ENCODE measurements around the gene DLG2.

The DLG2 gene

DNA sequence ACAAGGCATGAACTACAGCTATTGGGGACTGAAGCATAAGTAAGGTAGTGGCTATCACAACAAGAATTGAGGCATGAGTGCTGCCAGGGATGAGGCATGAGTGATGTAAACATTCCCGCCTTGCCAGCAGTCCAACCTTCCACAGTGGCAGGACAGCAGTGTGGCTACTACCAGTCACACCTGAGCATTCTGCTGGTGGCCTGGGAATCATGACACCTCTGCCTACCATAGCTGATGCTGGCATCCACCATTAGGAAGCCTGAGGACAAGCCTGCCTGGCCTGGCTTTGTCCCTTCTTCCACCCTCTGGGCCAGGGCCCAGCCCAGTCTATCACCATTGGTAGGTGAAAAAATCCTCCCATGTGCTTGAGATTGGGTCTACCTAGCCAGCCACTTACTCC lies 1628.2 kb downstream of the DLG2 start:
- TF ChIP-seq, protein P1, sequence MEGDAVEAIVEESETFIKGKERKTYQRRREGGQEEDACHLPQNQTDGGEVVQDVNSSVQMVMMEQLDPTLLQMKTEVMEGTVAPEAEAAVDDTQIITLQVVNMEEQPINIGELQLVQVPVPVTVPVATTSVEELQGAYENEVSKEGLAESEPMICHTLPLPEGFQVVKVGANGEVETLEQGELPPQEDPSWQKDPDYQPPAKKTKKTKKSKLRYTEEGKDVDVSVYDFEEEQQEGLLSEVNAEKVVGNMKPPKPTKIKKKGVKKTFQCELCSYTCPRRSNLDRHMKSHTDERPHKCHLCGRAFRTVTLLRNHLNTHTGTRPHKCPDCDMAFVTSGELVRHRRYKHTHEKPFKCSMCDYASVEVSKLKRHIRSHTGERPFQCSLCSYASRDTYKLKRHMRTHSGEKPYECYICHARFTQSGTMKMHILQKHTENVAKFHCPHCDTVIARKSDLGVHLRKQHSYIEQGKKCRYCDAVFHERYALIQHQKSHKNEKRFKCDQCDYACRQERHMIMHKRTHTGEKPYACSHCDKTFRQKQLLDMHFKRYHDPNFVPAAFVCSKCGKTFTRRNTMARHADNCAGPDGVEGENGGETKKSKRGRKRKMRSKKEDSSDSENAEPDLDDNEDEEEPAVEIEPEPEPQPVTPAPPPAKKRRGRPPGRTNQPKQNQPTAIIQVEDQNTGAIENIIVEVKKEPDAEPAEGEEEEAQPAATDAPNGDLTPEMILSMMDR (IDR thresholded peaks at IDR 0.05; ENCODE audit: low read depth, low read length) = no peak
- DNase-seq (ENCODE audit: extremely low read depth, low read depth) = no peak

DNA sequence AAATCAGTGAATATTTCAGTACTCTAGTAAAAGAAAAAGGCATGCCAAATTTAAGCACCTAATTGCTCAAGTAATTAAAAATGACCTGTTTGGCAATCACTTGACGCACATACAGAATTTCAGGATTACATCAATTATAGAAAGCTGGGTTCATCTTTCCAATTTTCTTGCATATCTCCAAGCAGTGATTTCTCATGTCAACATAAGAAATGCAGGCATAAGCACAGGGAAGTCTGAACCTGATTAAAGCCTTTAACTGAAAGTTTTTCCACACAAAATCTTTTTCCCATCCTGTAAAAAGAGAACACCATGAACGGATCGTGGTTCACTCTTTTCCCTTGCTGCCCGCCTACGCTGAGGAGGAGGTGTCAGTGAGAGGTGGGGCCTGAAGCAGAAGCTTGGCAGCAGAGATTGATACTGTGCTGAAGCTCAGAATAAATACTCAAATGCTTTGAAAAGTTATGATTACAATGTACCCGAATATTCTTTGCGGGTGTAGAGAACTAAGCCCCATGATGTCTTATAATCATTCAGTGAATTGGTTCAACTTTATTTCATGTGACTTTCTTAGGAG lies 1636.9 kb downstream of the DLG2 start:
- TF ChIP-seq, protein P1 (IDR thresholded peaks at IDR 0.05; ENCODE audit: low read depth, low read length) = no peak
- no peak for DNase-seq (ENCODE audit: extremely low read depth, low read depth)

DNA sequence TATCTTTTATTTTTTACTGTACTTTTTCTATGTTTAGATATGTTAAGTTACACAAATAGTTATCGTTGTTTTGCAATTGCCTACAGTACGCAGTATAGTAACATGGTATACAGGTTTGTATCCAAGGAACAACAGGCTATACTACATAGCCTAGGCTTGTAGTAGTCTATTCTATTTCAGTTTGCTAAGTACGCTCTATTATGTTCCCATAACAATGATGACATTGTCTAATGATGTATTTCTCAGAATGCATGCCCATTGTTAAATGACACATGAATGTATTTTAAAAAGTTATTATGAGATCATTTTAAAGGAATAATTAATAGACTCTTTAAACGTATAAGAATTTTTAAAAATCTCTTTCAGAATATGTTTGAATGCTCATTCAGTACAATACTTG lies 1644.3 kb downstream of the DLG2 start:
- TF ChIP-seq, protein P1 (IDR thresholded peaks at IDR 0.05; ENCODE audit: low read depth, low read length) = no peak
- DNase-seq (ENCODE audit: extremely low read depth, low read depth) = no peak

DNA sequence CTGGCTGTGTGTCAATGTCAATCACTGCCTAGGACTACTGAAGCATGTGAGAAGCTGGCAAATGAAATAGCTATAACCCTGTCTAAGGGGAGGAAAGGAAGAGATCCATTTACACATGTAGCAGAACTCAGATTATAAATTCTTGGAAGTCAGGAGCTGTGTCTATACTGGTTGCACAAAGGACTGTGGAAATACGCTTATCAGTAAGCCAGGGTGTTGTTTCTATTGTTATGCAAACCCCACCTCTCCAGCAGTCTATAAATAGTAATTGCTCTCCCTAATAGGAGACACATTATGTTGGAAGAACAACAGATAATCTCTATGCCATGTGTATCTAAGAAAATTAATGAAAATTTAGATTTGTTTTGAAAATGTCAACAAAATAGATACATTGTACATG lies 1647.6 kb downstream of the DLG2 start:
- DNase-seq (ENCODE audit: extremely low read depth, low read depth) = no peak
- TF ChIP-seq, protein P1 (IDR thresholded peaks at IDR 0.05; ENCODE audit: low read depth, low read length) = no peak

DNA sequence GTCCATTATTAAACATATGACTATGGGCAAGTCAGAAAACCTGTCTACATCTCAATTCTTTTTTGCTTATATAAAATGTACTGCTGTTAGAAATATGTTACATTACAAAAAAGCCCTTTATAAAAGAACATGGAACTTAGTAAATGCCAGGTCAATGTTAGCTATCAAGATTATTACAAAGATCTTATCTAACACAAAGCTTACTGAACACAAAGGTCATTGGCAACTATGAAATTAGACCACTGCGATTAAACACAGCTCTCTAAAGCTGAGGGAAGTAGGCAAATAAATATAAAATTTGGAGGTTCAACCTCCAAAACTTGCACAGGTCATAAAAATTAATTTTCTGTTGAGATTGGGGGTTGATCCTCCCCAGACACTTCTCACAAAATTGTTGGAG lies 1648.2 kb downstream of the DLG2 start:
- TF ChIP-seq, protein P1 (IDR thresholded peaks at IDR 0.05; ENCODE audit: low read depth, low read length) = no peak
- no peak for DNase-seq (ENCODE audit: extremely low read depth, low read depth)

DNA sequence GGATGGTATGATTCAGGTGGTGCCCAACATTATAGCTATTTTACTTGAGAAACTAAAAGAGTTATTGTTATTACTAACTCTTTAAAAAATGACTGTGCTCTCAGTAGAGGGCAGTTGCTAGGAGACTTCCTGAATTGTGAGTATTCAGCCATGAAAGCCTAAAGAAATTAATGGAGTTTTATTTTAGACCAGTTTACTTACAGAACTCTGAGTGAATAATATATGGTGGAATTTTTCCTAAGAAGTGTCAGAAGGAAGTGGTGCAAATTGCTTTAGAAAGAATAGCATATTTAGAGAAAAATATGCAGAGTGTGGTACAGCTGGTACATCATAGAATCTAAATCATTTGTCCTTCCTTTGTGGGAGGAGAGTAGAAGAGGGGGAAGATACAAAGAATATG lies 1651.1 kb downstream of the DLG2 start:
- DNase-seq (ENCODE audit: extremely low read depth, low read depth) = no peak
- TF ChIP-seq, protein P1 (IDR thresholded peaks at IDR 0.05; ENCODE audit: low read depth, low read length) = no peak

DNA sequence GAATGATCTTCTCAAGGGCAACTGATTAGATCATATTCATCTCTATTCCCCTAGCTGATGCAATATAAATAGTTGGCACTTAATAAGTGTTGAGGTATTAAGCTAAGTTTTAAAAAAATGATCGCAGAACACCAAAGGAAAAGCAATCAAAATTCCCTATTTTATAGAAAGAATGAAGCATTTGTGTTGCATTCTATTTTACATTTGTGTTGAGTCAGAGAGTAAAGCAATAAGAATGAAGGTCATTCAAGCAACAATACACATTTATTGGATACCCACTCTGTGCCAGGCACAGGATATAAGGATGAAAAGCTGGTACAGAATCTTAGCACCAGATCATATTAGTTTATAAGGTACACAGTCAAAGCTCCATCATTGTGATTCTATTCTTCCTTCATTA lies 1654.6 kb downstream of the DLG2 start:
- TF ChIP-seq, protein P1 (IDR thresholded peaks at IDR 0.05; ENCODE audit: low read depth, low read length) = no peak
- no peak for DNase-seq (ENCODE audit: extremely low read depth, low read depth)
